OCI-LY7 (cell line): ENCODE data around the gene MRPS11. TPM values are rescaled to one million over a fixed set of nuclear protein-coding genes. Genes with fewer than 3 reads are reported as not detected.

Experiments used
- BruUV-seq: library from RNA; stranded (reverse); fragments of 400-500 nt; replicated peaks from 2 replicates; lab custom pipeline; 2021; lab: Mats Ljungman, UMichigan
- CTCF ChIA-PET: fragments of 300-600 bp; sonication (Branson Sonifier 250); formaldehyde crosslinking; loops from one replicate; lab custom pipeline; 2022; ENCODE audit warnings: antibody characterized with exemption; ENCODE audit not compliant: unreplicated experiment; lab: Charles Lee
- POLR2A ChIA-PET: fragments of 300-600 bp; sonication (Branson Sonifier 250); formaldehyde crosslinking; loops from one replicate; lab custom pipeline; 2022; ENCODE audit warnings: antibody characterized with exemption; lab: Charles Lee
- DNase-seq: peaks from one replicate; pipeline ENCODE4 v3.0.0-alpha.2; 2015; ENCODE audit warnings: low spot score
- H2AFZ ChIP-seq: fragments of 200-600 bp; sonication (generic), shearing (Covaris generic); 2 replicates; pipeline ENCODE4 v1.6.1; 2014; ENCODE audit warnings: mild to moderate bottlenecking, antibody characterized with exemption, low read length, moderate library complexity
- H3K27ac ChIP-seq: fragments of 200-600 bp; sonication (generic); 2 replicates; pipeline ENCODE4 v1.5.1; 2014; ENCODE audit warnings: mixed run types, low read depth, mild to moderate bottlenecking, moderate library complexity, low read length, inconsistent platforms; ENCODE audit not compliant: poor library complexity, severe bottlenecking
- H3K36me3 ChIP-seq: fragments of 200-600 bp; sonication (generic); 2 replicates; pipeline ENCODE4 v1.6.1; 2014; ENCODE audit warnings: mild to moderate bottlenecking, antibody characterized with exemption, low read length, moderate library complexity, mixed read lengths; ENCODE audit not compliant: insufficient read depth
- H3K4me1 ChIP-seq: fragments of 200-600 bp; sonication (generic); 2 replicates; pipeline ENCODE4 v1.5.1; 2014; ENCODE audit warnings: mild to moderate bottlenecking, low read length; ENCODE audit not compliant: insufficient read depth, poor library complexity, severe bottlenecking
- H3K4me2 ChIP-seq: fragments of 200-600 bp; sonication (generic); 2 replicates; pipeline ENCODE4 v1.6.1; 2014; ENCODE audit warnings: mild to moderate bottlenecking, low read length
- H3K4me3 ChIP-seq: fragments of 200-600 bp; sonication (generic); 2 replicates; pipeline ENCODE4 v1.5.1; 2014; ENCODE audit warnings: mild to moderate bottlenecking, low read depth, low read length; ENCODE audit not compliant: poor library complexity, severe bottlenecking
- H3K79me2 ChIP-seq: fragments of 200-600 bp; sonication (generic); 2 replicates; pipeline ENCODE4 v1.6.1; 2016; ENCODE audit warnings: low read depth, mild to moderate bottlenecking, low read length, moderate library complexity, mixed read lengths; ENCODE audit not compliant: insufficient read depth
- H3K9me2 ChIP-seq: fragments of 200-600 bp; sonication (generic); 2 replicates; pipeline ENCODE4 v1.6.1; 2016; ENCODE audit warnings: mild to moderate bottlenecking, low read length, mixed read lengths; ENCODE audit not compliant: insufficient read depth
- H3K9me3 ChIP-seq: fragments of 200-600 bp; sonication (generic); 2 replicates; pipeline ENCODE4 v1.6.1; 2014; ENCODE audit warnings: mild to moderate bottlenecking, mixed run types, low read length, mixed read lengths
- H4K20me1 ChIP-seq: fragments of 200-600 bp; sonication (generic); 2 replicates; pipeline ENCODE4 v1.6.1; 2014; ENCODE audit warnings: mild to moderate bottlenecking, antibody characterized with exemption, low read length, moderate library complexity, mixed read lengths; ENCODE audit not compliant: insufficient read depth
- EZH2phosphoT487 ChIP-seq: fragments of 200-600 bp; sonication (generic); IDR thresholded peaks from 2 replicates; pipeline ENCODE4 v1.6.1; 2018; ENCODE audit warnings: low read depth, borderline replicate concordance, mild to moderate bottlenecking, mixed run types, antibody characterized with exemption, low read length, moderate library complexity, mixed read lengths
- intact Hi-C: fragments of 100-400 bp; cut with micrococcal nuclease; formaldehyde crosslinking; loops from one replicate; pipeline ENCODE4 v1.10.0; 2022; ENCODE audit not compliant: unreplicated experiment
- total RNA-seq, 2 experiments: library from RNA; depleted of rRNA in 1 of 2; stranded (reverse); fragments of >200 nt in 1 of 2; shearing (Covaris generic) in 1 of 2; gene quantifications; 2 replicates each; pipeline ENCODE4 v1.2.3, GENCODE V29; 2014 to 2022
- TF ChIP-seq, protein P1 (sequence below): fragments of 200-600 bp; sonication (generic); conservative IDR thresholded peaks from 2 replicates; pipeline ENCODE4 v1.5.1; 2014; ENCODE audit warnings: mild to moderate bottlenecking, antibody characterized with exemption, low read length, moderate library complexity, mixed read lengths

The MRPS11 gene
- total RNA-seq, 2 experiments from 2014 or later: 61.6 to 84.0 TPM

DNA sequence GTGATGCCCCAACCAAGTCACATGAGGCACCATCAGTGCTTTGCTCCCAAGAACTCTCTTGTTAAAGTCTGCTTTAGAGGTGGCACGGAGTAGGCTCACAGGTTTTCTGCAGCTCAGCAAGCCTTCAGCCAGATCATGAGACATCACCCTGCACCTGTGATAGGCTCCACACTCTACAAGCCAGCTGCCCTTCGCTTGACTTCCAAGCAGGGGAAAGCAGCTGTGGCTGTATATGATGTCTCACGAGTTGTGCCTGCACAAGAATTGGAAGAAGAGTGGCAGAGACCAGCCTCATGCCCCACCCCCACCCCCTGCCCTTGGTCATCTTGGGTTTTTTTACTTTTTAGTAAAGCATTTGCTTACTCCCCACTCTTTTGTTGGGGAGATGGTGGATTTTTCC is 22.5 kb downstream of the MRPS11 start:
- H3K4me2 ChIP-seq: no peak overlapping the region
- no peaks in the 10 kb centered on the region for H3K9me2 ChIP-seq
- no peak overlapping the region for H3K27ac ChIP-seq
- H3K4me3 ChIP-seq: no peak overlapping the region
- no peak overlapping the region for H2AFZ ChIP-seq
- no peaks in the 10 kb centered on the region for H3K36me3 ChIP-seq
- BruUV-seq: no TSS peak
- no peaks in the 10 kb centered on the region for H3K4me1 ChIP-seq
- CTCF ChIA-PET: no interaction called here
- DNase-seq: no peak
- no peaks in the 10 kb centered on the region for H3K9me3 ChIP-seq
- TF ChIP-seq, protein P1, sequence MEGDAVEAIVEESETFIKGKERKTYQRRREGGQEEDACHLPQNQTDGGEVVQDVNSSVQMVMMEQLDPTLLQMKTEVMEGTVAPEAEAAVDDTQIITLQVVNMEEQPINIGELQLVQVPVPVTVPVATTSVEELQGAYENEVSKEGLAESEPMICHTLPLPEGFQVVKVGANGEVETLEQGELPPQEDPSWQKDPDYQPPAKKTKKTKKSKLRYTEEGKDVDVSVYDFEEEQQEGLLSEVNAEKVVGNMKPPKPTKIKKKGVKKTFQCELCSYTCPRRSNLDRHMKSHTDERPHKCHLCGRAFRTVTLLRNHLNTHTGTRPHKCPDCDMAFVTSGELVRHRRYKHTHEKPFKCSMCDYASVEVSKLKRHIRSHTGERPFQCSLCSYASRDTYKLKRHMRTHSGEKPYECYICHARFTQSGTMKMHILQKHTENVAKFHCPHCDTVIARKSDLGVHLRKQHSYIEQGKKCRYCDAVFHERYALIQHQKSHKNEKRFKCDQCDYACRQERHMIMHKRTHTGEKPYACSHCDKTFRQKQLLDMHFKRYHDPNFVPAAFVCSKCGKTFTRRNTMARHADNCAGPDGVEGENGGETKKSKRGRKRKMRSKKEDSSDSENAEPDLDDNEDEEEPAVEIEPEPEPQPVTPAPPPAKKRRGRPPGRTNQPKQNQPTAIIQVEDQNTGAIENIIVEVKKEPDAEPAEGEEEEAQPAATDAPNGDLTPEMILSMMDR: no peak
- no peak for TF ChIP-seq EZH2phosphoT487
- no peaks in the 10 kb centered on the region for H4K20me1 ChIP-seq
- intact Hi-C loops: no loop called here
- POLR2A ChIA-PET: no interaction called here
- H3K79me2 ChIP-seq: no peaks in the 10 kb centered on the region

DNA sequence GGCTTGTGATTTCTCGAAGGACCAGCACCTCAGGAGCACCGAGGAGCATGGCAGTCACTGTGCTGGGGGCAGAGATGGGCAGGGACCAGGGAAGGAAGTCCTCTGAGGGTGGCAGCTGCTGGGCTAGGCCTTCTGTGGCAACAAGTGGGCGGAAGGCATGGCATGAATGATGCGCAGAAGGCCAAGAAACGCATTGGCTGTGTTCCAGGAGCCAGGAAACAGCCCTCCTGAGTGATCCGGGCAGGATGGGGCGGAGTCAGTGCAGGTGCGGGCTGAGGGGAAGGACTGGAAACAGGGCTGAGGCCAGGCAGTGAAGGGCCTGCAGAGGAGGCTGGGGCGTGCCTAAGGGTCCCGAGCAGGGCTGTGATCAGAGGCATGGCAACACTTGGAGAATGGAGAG is 23.6 kb downstream of the MRPS11 start:
- no peak overlapping the region for H3K4me3 ChIP-seq
- no peak overlapping the region for H3K4me2 ChIP-seq
- no peak overlapping the region for H2AFZ ChIP-seq
- ChIA-PET POLR2A (no interaction called here), CTCF (no interaction called here)
- no TSS peak for BruUV-seq
- no peak overlapping the region for H3K27ac ChIP-seq
- no peaks in the 10 kb centered on the region for H3K36me3 ChIP-seq
- H3K4me1 ChIP-seq: no peaks in the 10 kb centered on the region
- no peaks in the 10 kb centered on the region for H3K79me2 ChIP-seq
- no peak for TF ChIP-seq EZH2phosphoT487
- TF ChIP-seq, protein P1: no peak
- no peaks in the 10 kb centered on the region for H4K20me1 ChIP-seq
- intact Hi-C loops: no loop called here
- no peak for DNase-seq
- no peaks in the 10 kb centered on the region for H3K9me3 ChIP-seq
- H3K9me2 ChIP-seq: no peaks in the 10 kb centered on the region

DNA sequence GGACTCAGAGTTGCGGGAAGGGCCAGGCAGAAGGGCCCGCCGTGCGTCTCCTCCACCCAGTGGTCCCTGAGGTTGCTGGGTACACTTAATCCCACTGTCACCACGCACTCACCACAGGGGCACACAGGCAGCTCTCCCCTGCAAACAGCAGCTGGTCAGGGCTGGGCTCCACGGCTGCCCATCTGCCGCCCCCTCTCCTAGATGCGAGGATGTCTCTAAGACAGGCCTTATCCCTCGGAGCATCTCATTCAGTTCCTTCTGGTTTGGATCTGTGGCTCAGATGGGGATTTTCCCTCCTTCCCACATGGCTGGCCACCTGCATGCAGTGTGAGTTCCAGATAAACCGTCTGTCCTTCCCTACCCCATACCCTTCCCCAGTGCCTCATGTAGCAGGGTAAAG is 26.3 kb downstream of the MRPS11 start:
- DNase-seq: no peak
- no peaks in the 10 kb centered on the region for H3K36me3 ChIP-seq
- TF ChIP-seq, protein P1: no peak
- TF ChIP-seq EZH2phosphoT487: no peak
- intact Hi-C loops: no loop called here
- POLR2A ChIA-PET: no interaction called here
- H3K4me2 ChIP-seq: no peak overlapping the region
- no peak overlapping the region for H3K27ac ChIP-seq
- CTCF ChIA-PET: no interaction called here
- no peaks in the 10 kb centered on the region for H3K9me2 ChIP-seq
- no peaks in the 10 kb centered on the region for H3K9me3 ChIP-seq
- no TSS peak for BruUV-seq
- H3K79me2 ChIP-seq: no peaks in the 10 kb centered on the region
- H3K4me1 ChIP-seq: no peaks in the 10 kb centered on the region
- no peak overlapping the region for H3K4me3 ChIP-seq
- H2AFZ ChIP-seq: no peak overlapping the region
- H4K20me1 ChIP-seq: no peaks in the 10 kb centered on the region
